CD1c-positive myeloid dendritic cell (primary cell): ENCODE data around the gene ZNF474.
"Not testable (repeated sequence)": the region's sequence is repeated elsewhere in the genome, so short reads cannot be mapped to it uniquely, and the experiment has no call there.

ENCODE experiments used
- DNase-seq: peaks from one replicate; pipeline ENCODE4 v3.0.0-alpha.2; 2016; ENCODE audit errors: extremely low spot score

The ZNF474 gene

DNA sequence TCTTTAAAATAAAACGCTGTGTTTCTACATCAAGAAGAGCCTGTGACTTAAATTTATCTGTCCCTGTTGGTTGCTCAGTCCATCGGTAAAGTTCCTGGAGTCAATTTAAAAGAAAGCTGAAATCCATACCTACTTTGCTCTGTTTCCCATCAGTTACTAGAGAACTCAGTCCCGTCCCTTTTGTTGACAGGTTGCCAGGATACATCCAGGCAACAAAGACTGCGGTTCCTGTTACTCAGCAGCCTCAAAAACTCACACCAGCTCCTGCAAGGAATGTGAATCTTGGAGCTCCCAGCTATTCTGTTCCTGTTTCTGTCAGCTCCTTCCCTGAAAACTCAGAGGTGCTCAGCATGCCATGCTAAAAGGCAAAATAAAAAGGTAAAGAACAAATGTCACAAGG, at the start of gene ZNF474:
Gene ZNF474, plus strand, starts transcription at position 241 of the 400 bp plus-strand sequence. CDS start 22,445 bp downstream, outside the sequence.
- DNase-seq, result no peak

DNA sequence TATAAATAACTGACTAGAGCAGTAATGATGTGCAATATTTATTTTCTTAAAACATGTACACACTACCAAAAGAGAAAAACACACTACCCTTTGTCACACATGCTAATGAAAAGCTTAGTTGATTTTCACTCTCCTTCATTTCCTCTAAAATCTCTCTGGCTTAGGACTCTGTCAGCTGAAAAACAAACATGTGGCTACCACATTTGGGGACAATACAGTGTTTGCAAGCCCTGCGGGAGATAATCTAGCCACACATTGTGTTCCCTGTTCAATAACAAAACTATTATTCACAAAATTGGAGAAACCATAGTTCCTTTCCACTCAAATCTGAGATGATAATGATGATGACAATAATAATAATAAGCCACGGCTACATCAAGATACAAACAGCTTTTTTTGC, 47.8 kb upstream of the ZNF474 start:
- no peak for DNase-seq

DNA sequence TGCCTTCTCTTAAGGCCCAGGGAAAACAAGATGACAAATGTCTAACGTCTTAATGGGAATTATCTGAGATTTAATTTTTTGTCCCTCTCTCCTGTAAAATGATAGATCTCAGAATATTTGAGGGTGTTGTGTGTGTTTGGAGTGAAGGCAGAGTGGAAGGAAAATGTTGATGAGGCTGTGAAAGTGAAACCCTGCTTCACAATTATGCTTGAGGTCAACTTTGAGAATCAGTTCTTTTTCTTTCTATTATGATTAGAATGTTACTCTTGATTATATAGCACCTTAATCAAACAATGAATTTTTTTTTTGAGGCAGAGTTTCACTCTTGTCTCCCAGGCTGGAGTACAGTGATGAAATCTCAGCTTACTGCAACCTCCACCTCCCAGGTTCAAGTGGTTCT, 45.8 kb upstream of the ZNF474 start:
- no peak for DNase-seq

DNA sequence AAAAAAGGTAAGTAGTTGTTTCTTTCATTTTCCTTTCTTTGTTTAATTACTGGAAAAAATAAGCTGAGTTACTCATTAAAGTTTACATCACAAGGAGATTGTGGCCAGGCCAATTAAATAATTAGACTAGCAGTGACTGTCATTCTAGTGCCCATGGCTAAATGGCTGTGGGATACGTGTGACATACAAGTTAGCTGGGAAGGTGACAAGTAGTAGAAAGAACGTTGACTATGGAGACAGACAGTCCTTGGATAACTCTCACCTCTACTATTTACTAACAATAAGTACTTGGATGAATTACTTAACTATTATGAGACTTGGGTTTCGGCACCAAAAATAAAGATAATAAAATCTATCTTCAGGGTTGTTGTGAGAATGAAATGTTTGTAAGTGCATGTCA, 44.3 kb upstream of the ZNF474 start:
- no peak for DNase-seq

DNA sequence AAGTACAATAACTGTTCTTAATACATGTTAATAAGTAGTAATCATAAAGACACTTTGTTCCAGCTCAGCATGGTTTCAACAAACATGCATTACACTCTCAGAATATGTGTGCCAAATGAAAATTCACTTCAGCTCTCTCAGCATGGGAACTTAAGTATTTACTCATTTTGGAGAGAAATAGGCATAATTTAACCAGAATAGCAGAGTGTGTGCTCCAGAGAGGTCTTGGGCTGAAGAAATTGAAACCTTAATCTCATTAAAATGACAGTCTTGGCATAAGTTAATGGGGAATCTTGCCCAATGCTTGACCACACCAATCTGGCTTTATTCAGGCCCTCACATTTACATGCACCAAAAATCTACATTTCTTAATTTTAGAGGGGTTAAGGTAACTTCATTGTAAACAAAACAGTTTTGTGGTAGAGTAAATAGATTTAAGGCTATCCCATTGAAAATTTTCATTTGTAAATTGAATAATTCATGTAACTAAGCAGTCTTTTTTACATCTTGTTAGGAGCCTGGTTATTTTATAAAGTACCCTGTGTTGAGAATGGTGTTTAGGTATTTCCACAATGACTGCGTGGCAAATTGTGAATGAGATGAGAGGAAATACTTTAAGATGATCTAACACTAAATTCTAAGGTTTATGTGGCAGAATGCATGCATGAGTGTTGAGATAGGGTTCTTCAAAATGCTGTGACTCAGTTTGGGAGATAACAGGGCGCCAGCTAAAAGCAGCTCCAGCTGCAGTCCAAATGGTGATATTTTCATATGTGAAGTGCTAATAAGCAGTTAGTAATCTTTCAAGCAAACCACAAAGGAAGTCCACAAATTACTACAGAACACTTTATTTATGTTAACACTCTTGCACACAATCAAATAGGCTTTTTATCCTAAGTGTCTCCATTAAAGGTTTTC, 40.0 kb upstream of the ZNF474 start:
- no peak for DNase-seq

DNA sequence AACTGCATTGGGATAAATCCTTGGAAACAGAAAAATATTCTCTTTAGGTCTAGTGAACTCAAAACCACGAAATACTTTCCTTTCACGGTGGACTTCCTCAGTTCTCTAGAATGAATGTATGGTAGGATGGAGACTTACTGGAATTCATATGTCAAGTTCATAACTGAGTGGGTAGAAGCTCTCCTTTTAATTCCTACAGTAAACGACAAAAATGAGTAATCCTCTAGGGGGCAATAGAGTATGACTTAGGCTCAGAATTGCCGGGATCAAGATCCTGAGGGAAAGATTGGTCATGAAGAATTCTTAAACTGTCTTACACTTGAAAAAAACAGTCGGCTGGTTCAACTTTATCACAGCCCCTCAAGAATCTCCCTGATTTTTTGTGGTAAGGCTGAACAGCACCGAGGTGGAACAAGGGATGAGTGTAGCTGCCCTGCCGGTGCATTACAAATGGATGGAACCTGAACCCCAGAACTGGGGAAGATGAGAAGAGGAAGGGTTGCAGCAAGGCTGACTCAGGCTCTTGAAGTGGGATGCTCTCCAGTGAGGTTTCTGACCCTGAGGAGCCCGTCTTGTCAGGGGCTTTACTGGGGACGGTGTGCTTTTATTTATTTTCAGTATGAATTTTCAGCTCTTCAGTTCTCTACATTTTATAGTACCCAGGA, 37.3 kb upstream of the ZNF474 start:
- no peak for DNase-seq

DNA sequence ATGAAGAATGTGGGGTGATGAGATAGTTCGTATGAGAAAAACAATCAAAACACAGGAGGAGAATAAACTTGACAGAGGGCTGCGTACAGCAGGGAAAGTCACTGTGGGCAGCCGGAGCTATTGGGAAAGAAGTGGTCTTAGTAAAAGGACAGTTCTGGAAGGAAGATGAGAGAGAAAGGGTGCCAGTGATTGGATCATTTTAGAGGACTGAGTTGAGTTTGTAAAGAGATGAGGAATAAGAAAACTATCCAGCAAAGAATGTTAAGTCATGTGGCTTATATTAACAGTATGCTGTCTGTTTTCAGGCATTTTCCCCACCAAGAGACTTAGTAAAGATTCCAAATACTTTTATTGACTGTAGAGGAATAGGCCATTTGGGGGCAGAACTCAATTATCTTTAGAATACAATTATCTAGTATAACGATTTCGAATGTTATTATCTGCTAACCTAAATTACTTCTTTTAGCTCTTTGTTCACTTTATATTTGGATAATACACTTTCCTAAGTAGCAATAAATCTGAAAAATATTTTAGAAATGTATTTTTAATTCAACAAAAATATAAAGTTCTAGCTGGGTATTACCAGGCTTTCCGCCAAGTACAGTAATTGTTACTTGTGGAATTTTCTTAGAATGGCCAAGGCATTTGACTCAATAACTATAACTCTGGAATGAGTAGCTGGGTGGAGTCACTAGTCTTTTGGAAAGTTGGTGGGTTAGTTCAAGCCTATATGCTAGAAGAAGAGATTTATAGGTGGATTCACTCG, 35.7 kb upstream of the ZNF474 start:
- DNase-seq, result no peak

DNA sequence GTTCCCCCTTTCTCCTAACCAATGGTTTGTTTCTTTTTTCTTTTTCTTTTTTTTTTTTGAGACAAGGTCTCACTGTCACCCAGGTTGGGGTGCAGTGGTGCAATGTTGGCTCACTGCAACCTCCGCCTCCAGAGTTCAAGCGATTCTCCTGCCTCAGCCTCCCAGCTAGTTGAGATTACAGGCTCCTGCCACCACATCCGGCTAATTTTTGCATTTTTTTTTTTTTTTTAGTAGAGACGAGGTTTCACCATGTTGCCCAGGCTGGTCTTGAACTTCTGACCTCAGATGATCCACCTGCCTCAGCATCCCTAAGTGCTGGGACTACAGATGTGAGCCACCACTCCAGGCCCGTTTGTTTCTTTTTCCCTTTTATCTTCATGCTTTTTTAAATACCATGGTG, 35.1 kb upstream of the ZNF474 start:
- not testable (repeated sequence) for DNase-seq

DNA sequence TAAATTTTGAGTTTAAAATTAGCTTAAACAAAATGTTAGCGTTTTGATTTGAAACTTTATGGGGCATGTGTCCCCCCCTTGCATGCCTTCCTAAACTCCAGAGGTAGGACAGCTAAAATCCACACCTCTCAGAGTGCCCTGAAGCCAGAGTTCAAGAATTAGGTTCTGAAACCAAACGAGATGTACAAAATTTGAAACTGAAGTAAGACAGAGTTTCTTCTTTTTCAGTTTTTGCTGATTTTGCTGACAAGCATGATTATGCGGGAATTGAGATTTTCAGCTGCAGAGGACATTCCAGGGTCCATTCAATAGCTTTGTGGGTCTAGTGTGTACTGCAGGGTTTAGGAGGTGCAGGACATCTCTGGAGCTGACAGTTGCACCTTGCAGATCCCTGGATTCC, 34.2 kb upstream of the ZNF474 start:
- DNase-seq, result no peak

DNA sequence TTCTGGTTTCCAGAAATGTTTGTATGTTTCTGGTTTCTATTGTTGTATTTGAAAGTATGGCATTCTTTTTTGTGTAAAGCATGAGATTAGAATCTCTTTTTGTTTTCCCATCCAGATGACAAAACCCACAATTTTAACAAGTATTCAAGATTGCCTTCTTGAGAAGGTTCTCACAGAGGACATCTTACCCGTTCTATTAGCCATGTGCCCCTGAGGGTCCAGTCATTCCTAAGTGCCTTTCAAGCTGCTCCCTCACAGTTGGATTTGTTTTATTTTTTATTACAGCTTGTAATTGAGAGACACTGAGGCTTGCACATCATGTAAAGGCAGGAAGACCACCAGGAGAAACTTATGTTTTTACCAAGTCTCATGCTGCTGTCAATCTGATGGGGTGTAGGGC, 32.0 kb upstream of the ZNF474 start:
- no peak for DNase-seq

DNA sequence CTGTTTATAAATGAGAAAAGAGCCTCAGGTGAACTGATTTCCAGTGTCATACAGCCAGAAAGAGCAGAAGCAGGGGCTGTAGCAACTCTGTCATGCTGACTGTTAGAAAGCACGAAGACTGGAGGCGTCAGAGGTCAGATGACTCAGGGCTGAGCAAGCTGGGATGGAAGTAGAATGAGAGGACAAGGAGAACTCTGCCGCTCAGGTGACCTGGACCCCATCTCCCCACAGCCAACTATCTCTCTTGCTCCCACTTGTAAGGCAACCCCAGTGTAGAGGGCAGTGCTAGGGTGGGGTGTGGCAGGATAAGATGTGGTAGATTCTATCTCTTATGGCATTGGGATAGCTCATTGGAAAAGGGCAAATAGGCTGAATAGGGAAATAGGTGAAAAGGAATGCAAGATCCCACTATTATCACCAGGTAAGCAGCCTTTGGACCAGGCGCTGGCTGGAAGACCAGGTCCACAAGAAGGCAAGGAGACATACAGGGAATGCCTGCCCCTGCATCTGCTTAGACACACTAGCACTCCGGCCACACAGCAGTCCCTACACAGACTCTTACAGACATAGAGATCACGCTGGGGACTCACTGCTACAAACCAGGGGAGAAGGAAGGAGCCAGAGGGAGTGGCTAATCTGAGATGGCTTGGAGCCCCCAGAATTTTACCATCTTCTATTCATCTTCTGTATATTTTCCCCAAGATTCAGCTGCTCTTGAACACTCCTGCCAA, 30.1 kb upstream of the ZNF474 start:
- DNase-seq, result no peak

DNA sequence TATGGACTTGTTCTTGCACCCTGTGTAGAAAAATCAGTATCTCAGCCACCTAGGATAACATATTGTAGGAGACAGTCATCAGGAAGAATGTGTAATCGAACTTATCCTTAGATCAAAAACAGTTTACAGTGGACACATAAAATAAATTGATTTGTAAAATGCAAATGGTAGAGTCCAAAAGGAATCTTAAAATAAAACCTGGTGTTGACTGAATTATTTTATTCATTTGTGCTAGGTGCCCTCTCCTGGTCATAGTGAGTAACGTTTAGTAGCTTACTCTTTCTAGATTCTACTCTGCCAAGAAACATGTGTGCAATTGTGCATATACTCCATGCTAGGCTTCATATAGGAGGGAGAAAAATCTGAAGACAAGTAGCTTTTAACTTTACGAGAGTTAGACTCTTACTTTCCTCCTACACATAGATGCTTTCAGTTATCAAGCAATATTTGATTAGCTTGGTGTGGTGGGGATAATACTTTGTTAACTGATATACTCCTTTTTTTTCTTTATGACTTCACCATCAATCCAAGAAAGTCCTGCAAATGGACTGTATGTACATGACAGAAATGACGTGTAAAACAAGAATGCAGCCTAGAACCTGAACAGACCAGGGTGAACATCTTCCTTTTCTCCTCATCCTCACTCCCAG, 27.6 kb upstream of the ZNF474 start:
- peak; percentile 10 for DNase-seq

DNA sequence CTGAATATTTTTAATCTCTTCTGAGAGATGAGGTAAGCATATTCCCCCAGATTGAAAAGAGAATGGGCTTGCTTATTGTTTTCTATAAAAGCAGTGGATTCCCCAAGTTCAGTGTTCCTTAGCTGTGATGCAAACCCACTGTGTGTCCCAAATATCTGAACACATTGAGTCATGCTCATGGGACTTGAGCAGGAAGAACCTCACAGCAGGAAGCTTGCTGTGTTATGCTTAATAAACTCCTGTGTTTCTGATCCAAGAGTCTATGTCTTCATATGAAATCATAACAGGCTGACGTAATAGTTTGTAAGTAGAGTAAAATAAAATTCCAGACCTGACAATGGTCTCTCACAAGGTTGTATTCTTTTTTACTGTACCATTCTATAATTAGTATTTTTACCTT, 26.5 kb upstream of the ZNF474 start:
- DNase-seq, result no peak

DNA sequence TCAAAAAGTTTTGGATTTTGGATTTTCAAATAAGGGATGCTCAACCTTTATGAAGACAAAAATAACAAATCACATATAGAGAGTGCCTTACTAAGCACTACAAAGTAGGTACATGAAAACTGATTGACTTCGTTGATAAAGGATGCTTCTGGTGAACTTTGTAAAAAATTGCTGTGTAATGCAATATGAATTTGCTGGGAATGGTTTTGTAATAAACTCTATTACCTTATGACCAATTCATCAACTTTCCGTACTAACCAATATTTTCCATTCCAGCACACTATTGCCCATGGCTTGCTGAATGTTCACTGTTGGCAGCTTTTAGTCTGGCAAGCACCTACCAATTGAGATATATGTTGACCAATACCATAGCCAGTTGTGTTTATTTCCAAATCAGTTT, 23.4 kb upstream of the ZNF474 start:
- DNase-seq, result no peak

DNA sequence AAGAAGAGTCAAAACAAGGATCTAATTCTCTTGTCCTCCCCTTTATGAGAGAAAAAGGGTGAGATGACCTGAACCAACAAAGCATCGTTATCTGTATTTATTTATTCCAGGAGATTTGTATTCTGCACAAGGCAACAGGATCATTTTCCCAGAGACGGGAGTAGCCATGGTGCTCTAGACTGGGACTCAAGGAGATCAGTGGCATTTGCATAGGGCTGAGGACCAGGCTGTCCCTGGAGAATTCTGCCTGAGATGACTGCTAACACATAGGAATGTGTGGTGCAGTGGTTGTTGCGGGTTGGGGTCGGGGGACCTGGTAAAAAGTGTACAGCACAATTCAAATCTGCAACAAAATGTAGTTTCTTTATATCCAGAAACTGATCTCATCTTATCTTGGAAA, 22.3 kb upstream of the ZNF474 start:
- no peak for DNase-seq

DNA sequence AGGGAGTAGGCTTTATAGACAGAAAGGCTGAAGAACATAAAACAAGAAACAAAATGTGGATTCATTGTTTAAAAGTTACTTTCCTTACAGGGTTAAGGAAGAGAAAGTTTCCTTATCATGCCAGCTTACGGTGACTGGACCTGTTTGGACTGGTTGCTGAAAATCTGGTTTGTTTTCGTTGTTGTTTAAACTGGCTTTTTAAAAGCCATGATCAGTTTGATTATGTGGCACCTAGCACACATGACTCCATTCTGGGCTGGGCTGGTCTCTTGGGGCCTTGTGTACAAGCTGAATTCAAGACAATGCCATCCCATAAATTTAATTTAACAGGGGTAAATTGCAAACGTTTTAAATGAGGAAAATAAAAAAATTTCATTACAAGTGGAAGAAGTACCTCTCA, 18.4 kb upstream of the ZNF474 start:
- no peak for DNase-seq

DNA sequence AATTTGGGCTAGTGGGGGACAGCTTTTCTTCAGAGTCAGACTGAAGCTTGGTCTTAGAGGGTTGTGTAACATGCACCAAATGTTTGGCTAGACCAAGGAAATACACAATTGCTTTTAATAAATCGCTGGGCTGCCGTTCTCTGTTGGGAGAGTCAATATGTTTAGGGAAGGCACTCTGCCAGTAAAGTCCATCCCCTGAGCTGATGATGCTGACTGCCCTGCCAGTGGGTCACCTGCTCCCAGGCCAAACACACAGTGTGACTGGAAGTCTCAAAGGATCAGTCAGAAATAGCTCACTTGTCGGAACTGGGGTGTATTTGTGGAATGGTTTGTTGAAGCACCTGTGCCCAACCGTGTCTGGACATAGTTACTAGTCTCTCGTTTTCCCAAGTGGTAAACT, 17.9 kb upstream of the ZNF474 start:
- no peak for DNase-seq

DNA sequence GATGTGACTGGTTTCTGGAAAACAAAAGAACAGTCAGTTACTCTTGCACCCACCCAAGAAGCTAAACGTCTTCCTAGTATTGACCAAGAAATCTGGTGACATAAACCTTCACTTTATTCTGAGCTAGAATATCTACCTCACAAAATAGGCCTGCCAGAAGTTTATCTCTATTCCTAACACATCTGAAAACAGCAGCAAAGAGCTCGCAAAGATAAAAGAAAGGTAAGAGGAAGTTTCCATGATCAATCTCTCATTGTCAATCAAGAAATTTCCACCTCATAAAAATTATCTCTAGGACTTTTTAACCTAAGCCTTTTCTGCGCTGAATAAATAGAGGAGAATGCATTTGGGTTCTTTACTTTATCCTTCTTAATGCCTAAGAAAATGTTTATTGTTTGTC, 17.3 kb upstream of the ZNF474 start:
- DNase-seq, result no peak

DNA sequence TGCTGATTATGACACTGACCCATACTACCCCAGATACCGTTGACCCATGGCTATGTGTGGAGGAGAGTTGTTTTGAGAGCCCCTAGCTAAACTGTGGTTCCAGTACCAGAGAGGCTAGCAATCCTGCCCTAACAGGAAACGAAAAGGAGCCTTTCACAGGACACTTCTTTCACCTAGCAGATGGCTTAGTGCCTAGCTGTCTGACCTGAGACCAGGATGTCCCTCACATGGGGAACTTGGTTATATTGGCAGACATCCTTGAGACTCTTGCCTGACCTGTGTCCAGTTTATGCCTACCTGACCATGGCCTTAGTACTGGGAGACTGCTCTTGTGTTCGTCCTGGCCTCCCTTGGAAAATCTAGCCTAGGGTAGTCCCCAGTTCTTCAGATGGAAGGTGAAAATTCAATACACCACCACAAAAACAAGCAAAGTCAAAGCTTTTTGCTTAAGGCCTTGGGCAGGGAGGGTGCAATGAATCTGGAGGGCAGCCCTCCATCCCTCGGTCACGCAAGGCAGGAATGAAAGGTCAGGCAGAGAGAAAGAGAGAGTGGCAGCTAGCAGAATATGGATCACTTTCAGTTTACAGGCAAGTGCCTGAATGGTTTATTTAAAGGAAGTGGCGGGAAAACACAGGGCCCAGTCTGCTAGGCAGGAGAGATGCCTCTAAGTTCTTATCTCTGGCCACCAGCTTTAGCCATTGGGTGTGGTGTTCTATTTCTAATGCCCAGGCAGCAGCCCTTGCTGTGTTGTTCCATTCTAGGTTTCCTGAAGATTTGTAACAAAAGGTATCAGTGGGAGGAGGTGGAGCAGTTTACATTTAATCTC, 16.4 kb upstream of the ZNF474 start:
- DNase-seq, result no peak

DNA sequence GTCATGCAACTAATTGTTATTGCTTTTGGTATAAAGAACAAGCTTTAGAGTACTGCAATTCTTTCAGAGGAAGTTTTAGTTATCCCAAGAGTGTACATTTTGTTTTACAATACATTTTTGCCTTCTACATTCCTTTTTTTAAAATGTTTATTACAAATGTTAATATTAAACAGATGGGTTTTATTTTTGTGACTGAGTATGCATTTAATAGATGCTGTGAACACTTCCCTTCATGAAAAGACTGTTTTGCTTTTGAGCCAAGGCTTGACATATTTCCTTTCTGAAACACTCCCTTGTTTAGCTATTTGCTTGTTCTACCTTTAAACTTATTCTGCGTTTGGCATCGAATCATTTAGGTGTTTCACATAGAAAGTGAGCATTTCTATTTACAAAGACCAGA, 14.8 kb upstream of the ZNF474 start:
- DNase-seq, result no peak
